GM23338 (cell line): ENCODE results near the gene TEX101. TPM values are rescaled to one million over a fixed set of nuclear protein-coding genes. Genes with fewer than 3 reads are reported as not detected.

Experiments used
- ATAC-seq: fragments of 200-7000 bp; cut with Tn5 transposase; 3 replicates; pipeline ENCODE4 v1.9.1; 2020
- DNase-seq: peaks from one replicate; pipeline ENCODE4 v3.0.0-alpha.2; 2015; ENCODE audit warnings: low spot score
- H2AFZ ChIP-seq: fragments of 200-600 bp; sonication (generic); 2 replicates; pipeline ENCODE4 v1.8.0; 2016; ENCODE audit warnings: antibody characterized with exemption, mild to moderate bottlenecking, moderate library complexity
- H3F3A ChIP-seq: fragments of 200-600 bp; sonication (generic); replicated peaks from 2 replicates; pipeline ENCODE4 v1.8.0; 2017; ENCODE audit warnings: antibody characterized with exemption, mixed run types, low read depth
- H3K27ac ChIP-seq: fragments of 200-600 bp; sonication (generic); 2 replicates; pipeline ENCODE4 v1.6.1; 2016; ENCODE audit warnings: low read depth
- H3K27me3 ChIP-seq: fragments of 200-600 bp; sonication (generic); 2 replicates; pipeline ENCODE4 v1.8.0; 2016; ENCODE audit warnings: mild to moderate bottlenecking, mixed run types, moderate library complexity; ENCODE audit not compliant: insufficient read depth
- H3K36me3 ChIP-seq: fragments of 200-600 bp; sonication (generic); 2 replicates; pipeline ENCODE4 v1.8.0; 2016; ENCODE audit warnings: mild to moderate bottlenecking; ENCODE audit not compliant: insufficient read depth
- H3K4me1 ChIP-seq: fragments of 200-600 bp; sonication (generic); 2 replicates; pipeline ENCODE4 v1.8.0; 2016; ENCODE audit warnings: mild to moderate bottlenecking, moderate library complexity; ENCODE audit not compliant: insufficient read depth
- H3K4me2 ChIP-seq: fragments of 200-600 bp; sonication (generic); 2 replicates; pipeline ENCODE4 v1.7.1; 2017; ENCODE audit warnings: mixed run types
- H3K4me3 ChIP-seq: fragments of 200-600 bp; sonication (generic); 2 replicates; pipeline ENCODE4 v1.6.1; 2016; ENCODE audit warnings: mixed run types
- H3K79me2 ChIP-seq: fragments of 200-600 bp; sonication (generic); replicated peaks from 2 replicates; pipeline ENCODE4 v1.8.0; 2017; ENCODE audit warnings: mild to moderate bottlenecking; ENCODE audit not compliant: insufficient read depth
- H3K9me2 ChIP-seq: fragments of 200-600 bp; sonication (generic); 2 replicates; pipeline ENCODE4 v1.8.0; 2017; ENCODE audit not compliant: insufficient read depth
- H4K20me1 ChIP-seq: fragments of 200-600 bp; sonication (generic); replicated peaks from 2 replicates; pipeline ENCODE4 v1.8.0; 2017; ENCODE audit warnings: mild to moderate bottlenecking; ENCODE audit not compliant: insufficient read depth
- H3K27ac Mint-ChIP-seq: 2 replicates; pipeline ENCODE4 v1.8.0; 2020; ENCODE audit warnings: inconsistent platforms, mild to moderate bottlenecking, moderate library complexity, mixed read lengths
- H3K27me3 Mint-ChIP-seq: 3 replicates; pipeline ENCODE4 v1.8.0; 2022; ENCODE audit warnings: low read depth, mild to moderate bottlenecking, moderate library complexity, mixed read lengths, inconsistent platforms; ENCODE audit not compliant: insufficient read depth, poor library complexity
- H3K36me3 Mint-ChIP-seq: 3 replicates; pipeline ENCODE4 v1.8.0; 2021; ENCODE audit warnings: low read depth, mild to moderate bottlenecking, inconsistent platforms, moderate library complexity, mixed read lengths
- H3K4me1 Mint-ChIP-seq: 3 replicates; pipeline ENCODE4 v1.8.0; 2020; ENCODE audit warnings: mild to moderate bottlenecking, inconsistent platforms, mixed read lengths
- H3K4me3 Mint-ChIP-seq: 3 replicates; pipeline ENCODE4 v1.8.0; 2021; ENCODE audit warnings: moderate library complexity, mild to moderate bottlenecking, inconsistent platforms, mixed read lengths
- H3K9me3 Mint-ChIP-seq: 3 replicates; pipeline ENCODE4 v1.8.0; 2020; ENCODE audit warnings: moderate library complexity, mild to moderate bottlenecking, inconsistent platforms, mixed read lengths
- CREB1 ChIP-seq: fragments of 250-450 bp; sonication (Bioruptor Pico); IDR thresholded peaks from 2 replicates; pipeline ENCODE4 v1.5.0; 2020; ENCODE audit warnings: low read depth, mild to moderate bottlenecking, moderate library complexity
- CTCF ChIP-seq, 2 experiments: fragments of 200-600 bp in 1 of 2; sonication (generic) in 1 of 2; conservative IDR thresholded peaks; 2 replicates each; pipeline versions ENCODE4 v1.5.1 to v1.6.1; 2016 to 2017; ENCODE audit warnings: antibody characterized with exemption in 2 of 2, low read depth in 2 of 2, mild to moderate bottlenecking in 2 of 2, moderate library complexity in 1 of 2
- EZH2phosphoT487 ChIP-seq: fragments of 200-600 bp; sonication (generic); IDR thresholded peaks from one replicate; pipeline ENCODE4 v1.8.1; 2018; ENCODE audit warnings: antibody characterized with exemption; ENCODE audit not compliant: unreplicated experiment
- JUNB ChIP-seq: IDR thresholded peaks from one replicate; pipeline ENCODE4 v1.6.1; 2016; ENCODE audit warnings: antibody characterized with exemption; ENCODE audit not compliant: unreplicated experiment
- NANOG ChIP-seq: IDR thresholded peaks from 2 replicates; pipeline ENCODE4 v1.6.1; 2016; ENCODE audit warnings: antibody characterized with exemption, borderline replicate concordance
- POLR2AphosphoS5 ChIP-seq: IDR thresholded peaks from 2 replicates; pipeline ENCODE4 v1.6.1; 2016; ENCODE audit warnings: antibody characterized with exemption, low read depth
- REST ChIP-seq: IDR thresholded peaks from one replicate; pipeline ENCODE4 v1.6.1; 2018; ENCODE audit warnings: antibody characterized with exemption; ENCODE audit not compliant: unreplicated experiment
- STAT1 ChIP-seq: IDR thresholded peaks from one replicate; pipeline ENCODE4 v1.6.1; 2016; ENCODE audit warnings: antibody characterized with exemption; ENCODE audit not compliant: unreplicated experiment
- ZNF114 ChIP-seq: fragments of 250-450 bp; sonication (Bioruptor Pico); IDR thresholded peaks from 2 replicates; pipeline ENCODE4 v1.5.0; 2020; ENCODE audit warnings: mild to moderate bottlenecking, moderate library complexity
- ZNF462 ChIP-seq: fragments of 250-450 bp; sonication (Bioruptor Pico); IDR thresholded peaks from 2 replicates; pipeline ENCODE4 v1.5.0; 2020; ENCODE audit warnings: mild to moderate bottlenecking, moderate library complexity
- polyA plus RNA-seq: library from polyadenylated mRNA; unstranded; fragments of >200 nt; fragmentation: Nextera tagmentation; extraction: Ambion mirVana; gene quantifications from 2 replicates; pipeline ENCODE4 v1.2.1, GENCODE V29; 2016
- total RNA-seq: library from RNA; depleted of rRNA; stranded (reverse); fragments of >200 nt; shearing (Covaris generic); gene quantifications from 2 replicates; pipeline ENCODE4 v1.2.3, GENCODE V29; 2014

Gene TEX101
- total and polyA plus RNA-seq, 2 experiments from 2014 or later: not detected

GRCh38 chr19:43465468-43466120 is 50.9 kb downstream of the TEX101 start, which contains the start of gene LYPD3:
Gene LYPD3, minus strand, starts transcription at chr19:43465608. Its CDS starts 37 bp downstream, at chr19:43465571.
- peaks cover 14% of the 10 kb centered on the region for H3F3A ChIP-seq
- no peak within 1 kb of the TSS; the same call in 1 of the 2 replicates for H3K27ac ChIP-seq
- no peaks in the 10 kb centered on the region for H3K79me2 ChIP-seq
- Mint-ChIP-seq H3K27ac (no peak within 1 kb of the TSS), H3K4me1 (peaks cover 8% of the 10 kb centered on the region), H3K9me3 (no peaks in the 10 kb centered on the region), H3K27me3 (peaks cover 20% of the 10 kb centered on the region), H3K36me3 (no peaks in the 10 kb centered on the region), H3K4me3 (peak within 1 kb of the TSS; percentile 94)
- H3K27me3 ChIP-seq: peaks cover 26% of the 10 kb centered on the region
- peak; percentile 82 for DNase-seq
- peak; percentile 25 for ATAC-seq
- peaks cover 13% of the 10 kb centered on the region for H3K4me1 ChIP-seq
- H3K4me3 ChIP-seq: peak within 1 kb of the TSS; percentile 89
- no peaks in the 10 kb centered on the region for H4K20me1 ChIP-seq
- H3K9me2 ChIP-seq: no peaks in the 10 kb centered on the region
- H3K36me3 ChIP-seq: no peaks in the 10 kb centered on the region
- TF ChIP-seq ZNF114 (CRISPR knock-in tag): no peak
- peak; percentile 50; the same call in 1 of the 2 replicates for TF ChIP-seq CREB1 (CRISPR knock-in tag)
- H2AFZ ChIP-seq: peak within 1 kb of the TSS; percentile 98
- H3K4me2 ChIP-seq: peak within 1 kb of the TSS; percentile 75

- H3K27ac Mint-ChIP-seq: no peak overlapping the region
- no peaks in the 10 kb centered on the region for H3K9me3 Mint-ChIP-seq
- Histone ChIP-seq H3K4me3 (no peak overlapping the region), H3K4me2 (no peak overlapping the region), H3K27ac (no peak overlapping the region), H4K20me1 (no peaks in the 10 kb centered on the region), H3F3A (peaks cover 14% of the 10 kb centered on the region), H3K27me3 (peaks cover 26% of the 10 kb centered on the region), H3K36me3 (no peaks in the 10 kb centered on the region), H2AFZ (no peak overlapping the region), H3K9me2 (no peaks in the 10 kb centered on the region), H3K4me1 (peaks cover 12% of the 10 kb centered on the region), H3K79me2 (no peaks in the 10 kb centered on the region)
- peaks cover 8% of the 10 kb centered on the region for H3K4me1 Mint-ChIP-seq
- no peaks in the 10 kb centered on the region for H3K36me3 Mint-ChIP-seq
- no peak for DNase-seq
- no peak overlapping the region for H3K4me3 Mint-ChIP-seq
- H3K27me3 Mint-ChIP-seq: peaks cover 18% of the 10 kb centered on the region
- ATAC-seq: no peak
- TF ChIP-seq ZNF114 (CRISPR knock-in tag) (no peak), CTCF (conservative IDR thresholded peaks at IDR 0.05; ENCODE audit: low read depth in 2 of 2) (no peak), JUNB (no peak), POLR2AphosphoS5 (no peak), STAT1 (no peak), NANOG (no peak), CREB1 (CRISPR knock-in tag) (no peak), ZNF462 (CRISPR knock-in tag) (no peak), REST (no peak), EZH2phosphoT487 (no peak)
These were observed 52.1 kb downstream of the TEX101 start for GRCh38 chr19:43466793-43467192.
